ENCODE results near the gene FANCL.
"Not testable (repeated sequence)": the region's sequence is repeated elsewhere in the genome, so short reads cannot be mapped to it uniquely, and the experiment has no call there.

GRCh38 chr2:58170334-58170933 is 70.7 kb downstream of the FANCL start:
- not testable (repeated sequence) for TF ChIP-seq ZNF384 (IDR thresholded peaks at IDR 0.05); FOXM1 (IDR thresholded peaks at IDR 0.05; ENCODE audit: borderline replicate concordance); FOXK2 (IDR thresholded peaks at IDR 0.05); BHLHE40 (IDR thresholded peaks at IDR 0.05; ENCODE audit: borderline replicate concordance)
- TF ChIP-seq, protein P1, sequence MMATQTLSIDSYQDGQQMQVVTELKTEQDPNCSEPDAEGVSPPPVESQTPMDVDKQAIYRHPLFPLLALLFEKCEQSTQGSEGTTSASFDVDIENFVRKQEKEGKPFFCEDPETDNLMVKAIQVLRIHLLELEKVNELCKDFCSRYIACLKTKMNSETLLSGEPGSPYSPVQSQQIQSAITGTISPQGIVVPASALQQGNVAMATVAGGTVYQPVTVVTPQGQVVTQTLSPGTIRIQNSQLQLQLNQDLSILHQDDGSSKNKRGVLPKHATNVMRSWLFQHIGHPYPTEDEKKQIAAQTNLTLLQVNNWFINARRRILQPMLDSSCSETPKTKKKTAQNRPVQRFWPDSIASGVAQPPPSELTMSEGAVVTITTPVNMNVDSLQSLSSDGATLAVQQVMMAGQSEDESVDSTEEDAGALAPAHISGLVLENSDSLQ (IDR thresholded peaks at IDR 0.05), result not testable (repeated sequence)
